Measurements from ENCODE around the gene ADCY3.

The ADCY3 gene

DNA sequence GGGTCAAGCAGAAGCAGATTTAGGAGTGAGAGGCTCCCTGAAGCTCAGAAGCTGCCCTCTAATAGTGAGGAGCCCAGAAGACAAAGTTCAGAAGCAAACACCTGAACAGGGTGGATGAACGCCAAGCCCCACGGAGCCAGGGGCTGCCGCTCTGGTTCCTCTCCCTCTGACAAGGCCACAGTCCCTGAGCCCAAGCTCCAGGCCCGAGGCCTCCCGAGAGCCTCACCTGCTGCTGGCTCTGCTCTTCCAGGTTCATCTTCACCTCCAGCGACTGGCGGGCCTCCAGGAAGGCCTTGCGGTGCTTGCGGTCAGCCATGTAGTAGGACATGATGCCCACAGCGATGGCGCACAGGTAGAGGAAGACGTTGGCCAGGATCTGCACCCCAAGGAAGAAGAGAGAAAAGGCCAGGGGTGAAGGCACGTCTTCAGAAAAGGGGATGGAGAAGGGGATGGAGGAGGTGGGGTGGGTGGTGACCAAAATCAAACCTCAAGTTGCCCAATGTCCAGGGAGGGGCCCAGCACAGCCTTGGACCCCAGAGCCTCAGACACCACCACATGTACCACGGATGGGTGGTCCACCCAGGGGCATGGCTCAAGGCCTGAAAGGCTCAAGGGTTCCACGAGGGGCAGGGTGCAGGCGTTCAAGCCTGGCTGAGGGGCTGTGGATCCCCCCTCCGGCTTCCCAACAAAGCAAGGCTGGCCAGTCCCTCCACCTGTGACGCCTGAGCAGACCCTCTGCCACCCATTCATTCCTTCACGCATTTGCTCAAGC, 47.5 kb downstream of the ADCY3 start:
- no peak for DNase-seq

DNA sequence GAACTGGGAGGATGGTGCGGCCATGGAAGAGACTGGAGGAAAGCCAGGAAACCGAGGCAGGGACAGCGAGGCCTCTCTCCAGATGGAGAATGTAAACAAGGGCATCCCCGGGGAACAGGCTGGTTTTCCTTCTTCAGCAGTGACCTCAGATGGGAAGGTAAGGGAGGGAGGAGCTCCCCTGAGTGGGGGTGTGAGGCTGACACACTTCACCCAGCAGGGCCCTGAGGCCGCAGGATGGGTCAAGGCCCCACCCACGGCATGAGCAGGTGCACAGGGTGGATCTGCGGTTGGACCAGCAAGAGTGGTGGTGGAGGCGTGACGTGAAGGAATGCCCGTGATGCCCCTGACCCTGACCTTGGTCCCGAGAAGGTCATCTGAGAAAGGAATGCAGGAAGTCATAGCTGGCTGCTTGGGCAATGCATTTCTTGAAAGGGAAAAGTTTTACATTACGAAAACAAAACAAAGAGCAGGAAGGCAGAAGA, 48.1 kb downstream of the ADCY3 start:
- no peak for DNase-seq

DNA sequence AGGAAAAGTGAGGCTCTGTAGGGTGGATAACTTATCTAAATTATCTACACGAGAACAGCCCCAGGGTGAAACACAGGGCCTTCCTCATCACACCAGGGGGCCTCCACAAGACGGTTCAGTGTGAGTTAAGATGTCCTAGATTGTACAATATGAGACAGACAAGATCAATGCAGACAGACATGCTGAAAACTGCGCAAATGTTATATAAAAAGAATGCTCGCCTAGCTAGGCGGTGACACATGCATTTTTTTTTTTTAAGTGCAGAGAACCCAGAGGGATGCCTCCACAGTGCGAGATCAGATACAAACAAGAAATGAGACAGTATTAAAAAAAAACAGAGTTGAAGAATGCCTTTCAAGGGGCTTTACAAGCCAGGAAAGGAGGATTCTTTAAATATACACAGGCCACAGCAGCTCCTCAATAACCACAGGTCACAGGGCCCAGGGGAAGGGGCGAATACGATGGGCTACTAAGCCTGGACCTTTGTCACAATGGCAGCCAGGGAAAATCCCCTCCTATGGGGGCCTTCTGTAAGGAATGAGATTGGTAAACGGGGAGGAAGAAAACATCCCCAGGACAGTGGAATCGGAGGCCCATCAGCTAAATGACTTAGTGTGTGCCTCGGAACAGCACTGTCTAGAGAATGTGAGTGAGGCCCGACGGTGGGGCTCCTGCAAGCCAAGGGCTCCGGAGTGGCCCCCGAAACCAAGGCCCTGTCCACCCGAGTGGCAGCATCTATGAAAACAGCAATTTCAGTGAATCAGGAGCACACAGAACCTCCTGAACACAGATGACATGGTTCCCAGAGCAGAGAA, 48.9 kb downstream of the ADCY3 start:
- no peak for DNase-seq

GRCh38 chr2:24870440-24870839, 49.6 kb downstream of the ADCY3 start:
- DNase-seq: no peak

GRCh38 chr2:24866946-24867345, 53.1 kb downstream of the ADCY3 start:
- DNase-seq: no peak

DNA sequence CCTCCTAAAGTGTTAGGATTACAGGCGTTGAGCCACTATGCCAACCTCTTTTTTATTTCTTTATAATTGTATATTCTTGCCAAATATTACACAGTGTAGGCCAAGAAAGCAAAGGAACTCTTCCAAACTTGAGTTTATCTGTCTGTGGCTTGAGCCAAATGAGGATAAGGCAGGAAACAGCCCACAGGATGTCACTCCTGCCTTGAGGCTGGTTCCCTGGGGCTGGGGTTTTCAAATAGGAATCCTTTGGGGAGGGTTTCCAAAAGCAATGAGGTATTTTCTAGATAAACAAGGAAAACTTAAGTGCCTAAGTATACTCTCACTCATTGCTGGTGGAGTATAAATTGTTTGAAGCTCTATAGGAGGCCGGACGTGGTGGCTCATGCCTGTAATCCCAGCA, 56.4 kb downstream of the ADCY3 start:
- DNase-seq: no peak

- no peak for DNase-seq
Observed at GRCh38 chr2:24861500-24861899, 58.5 kb downstream of the ADCY3 start.

GRCh38 chr2:24860631-24861030, 59.4 kb downstream of the ADCY3 start:
- DNase-seq: no peak

- DNase-seq: no peak
Observed at GRCh38 chr2:24859968-24860600, 60.0 kb downstream of the ADCY3 start.

DNA sequence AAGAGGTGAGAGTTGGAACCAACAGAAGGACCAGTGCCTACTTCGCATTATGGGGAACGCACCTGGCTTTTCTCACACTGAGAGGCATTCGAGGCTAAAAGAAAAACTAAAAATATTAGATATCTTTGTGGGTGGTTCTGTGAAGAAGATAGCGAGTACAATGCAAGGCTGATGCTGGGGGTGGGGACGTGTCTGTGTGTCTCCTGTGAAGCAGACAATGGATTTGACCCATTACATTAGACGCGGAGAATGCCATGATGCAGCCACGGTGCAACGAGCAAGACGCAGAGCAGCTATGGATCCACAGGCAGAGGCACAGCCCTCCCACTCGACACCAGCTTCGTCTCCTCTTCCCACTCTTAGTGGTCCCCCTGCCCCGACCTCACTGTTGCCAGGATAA, 61.0 kb downstream of the ADCY3 start:
- no peak for DNase-seq

DNA sequence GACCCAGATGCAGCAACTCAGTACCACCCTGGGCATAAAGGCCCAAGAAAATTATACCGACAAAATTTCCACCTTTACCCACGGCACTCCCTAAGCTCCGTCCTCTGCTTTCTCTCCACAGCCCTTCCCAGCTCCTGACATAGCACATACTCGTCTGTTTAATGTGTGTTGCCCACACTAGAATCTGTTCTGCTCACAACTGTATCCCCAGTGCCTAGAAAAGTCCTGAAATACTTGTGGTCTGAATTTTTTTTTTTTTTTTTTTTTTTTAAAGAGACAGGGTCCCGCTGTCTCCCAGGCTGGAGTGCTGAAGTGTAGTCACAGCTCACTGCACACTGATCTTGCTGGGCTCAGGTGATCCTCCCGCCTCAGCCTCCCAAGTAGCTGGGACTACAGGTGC, 62.3 kb downstream of the ADCY3 start:
- DNase-seq: no peak

DNA sequence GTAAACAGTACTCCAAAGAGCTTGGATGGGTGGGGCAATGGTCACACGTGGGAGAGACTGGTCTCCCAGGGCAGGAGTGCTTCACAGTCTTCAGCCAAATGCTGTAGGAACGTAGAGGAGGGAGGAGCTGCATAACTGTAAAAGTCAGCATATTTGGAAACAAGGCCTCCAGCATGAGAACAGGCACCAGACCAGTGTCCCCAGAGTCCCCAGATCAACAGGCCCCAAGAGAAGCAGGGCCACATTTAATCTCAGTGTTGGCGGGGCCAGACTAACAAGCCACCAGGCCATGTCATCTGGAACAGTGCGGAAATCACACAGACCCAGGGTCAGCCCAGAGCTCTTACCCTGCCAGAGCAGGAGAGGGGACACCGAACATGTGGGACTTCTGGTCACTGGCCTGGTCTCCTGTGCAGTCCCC, 63.2 kb downstream of the ADCY3 start:
- no peak for DNase-seq

DNA sequence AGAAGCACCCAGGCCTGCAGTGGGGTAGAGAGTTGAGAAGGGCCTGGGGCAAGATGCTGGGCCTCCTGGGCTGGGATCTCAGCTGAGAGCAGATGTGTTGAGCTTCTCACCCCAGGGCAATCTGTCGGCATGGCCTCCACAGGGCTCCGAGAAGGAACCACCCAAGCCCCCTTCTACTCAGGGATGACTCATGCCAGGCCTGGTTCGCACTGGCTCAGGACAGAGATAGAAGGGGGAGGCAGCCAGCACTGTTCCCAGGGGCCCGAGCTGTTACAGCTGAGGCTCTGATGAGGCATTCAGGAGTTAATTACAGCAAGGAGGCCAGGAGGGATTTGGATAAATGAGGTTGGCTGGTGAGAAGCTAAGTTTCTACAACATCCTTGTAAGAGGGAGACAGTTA, 64.3 kb downstream of the ADCY3 start:
- no peak for DNase-seq

- no peak for DNase-seq
Observed at GRCh38 chr2:24855022-24855622, 64.9 kb downstream of the ADCY3 start.

DNA sequence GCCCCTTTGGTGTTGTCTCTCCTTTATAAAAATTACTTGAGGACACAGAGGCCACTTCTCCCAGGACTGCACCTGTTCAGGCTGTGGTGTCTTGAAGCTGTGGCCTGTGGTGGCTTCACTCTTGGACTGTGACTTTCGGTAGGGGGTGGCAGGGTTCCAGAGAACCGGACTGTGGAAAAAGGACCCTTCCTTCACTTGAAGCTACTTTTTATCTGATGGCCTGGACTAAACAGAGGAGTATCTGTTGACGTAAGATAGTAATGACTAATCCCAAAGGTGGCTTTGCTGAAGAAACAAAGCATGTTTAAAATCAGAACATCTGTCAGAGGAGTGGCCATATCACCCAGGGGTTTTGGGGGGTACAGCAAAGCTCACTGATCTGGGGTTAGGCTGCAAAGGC, 66.0 kb downstream of the ADCY3 start:
- DNase-seq: no peak

- DNase-seq: no peak
Observed at GRCh38 chr2:24853046-24853445, 67.0 kb downstream of the ADCY3 start.

GRCh38 chr2:24852431-24853020, 67.5 kb downstream of the ADCY3 start:
- no peak for DNase-seq

DNA sequence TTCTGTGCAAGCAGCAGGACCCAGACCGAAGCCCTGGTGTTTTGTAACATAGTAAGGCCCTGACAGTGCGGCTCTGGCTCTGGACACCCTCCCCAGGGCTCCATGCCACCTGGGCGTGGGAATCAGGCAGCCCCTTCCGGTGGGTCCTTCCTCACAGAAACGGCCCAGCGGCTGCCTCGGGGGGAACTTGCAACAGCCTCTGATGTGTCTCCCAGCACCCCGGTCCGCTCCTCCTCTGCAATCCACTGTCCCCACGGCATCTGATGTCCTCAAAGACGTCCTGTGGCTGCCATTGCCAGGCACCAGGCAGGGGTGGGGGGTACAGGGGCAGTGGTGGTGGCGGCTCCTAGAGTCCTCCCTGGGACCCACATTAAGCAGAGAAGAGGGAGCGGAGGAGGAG, 68.0 kb downstream of the ADCY3 start:
- no peak for DNase-seq

- DNase-seq: no peak
Observed at GRCh38 chr2:24850944-24851343, 69.1 kb downstream of the ADCY3 start.

- no peak for DNase-seq
Observed at GRCh38 chr2:24845691-24846090, 74.3 kb downstream of the ADCY3 start.

GRCh38 chr2:24844023-24844685, 75.9 kb downstream of the ADCY3 start:
- no peak for DNase-seq

DNA sequence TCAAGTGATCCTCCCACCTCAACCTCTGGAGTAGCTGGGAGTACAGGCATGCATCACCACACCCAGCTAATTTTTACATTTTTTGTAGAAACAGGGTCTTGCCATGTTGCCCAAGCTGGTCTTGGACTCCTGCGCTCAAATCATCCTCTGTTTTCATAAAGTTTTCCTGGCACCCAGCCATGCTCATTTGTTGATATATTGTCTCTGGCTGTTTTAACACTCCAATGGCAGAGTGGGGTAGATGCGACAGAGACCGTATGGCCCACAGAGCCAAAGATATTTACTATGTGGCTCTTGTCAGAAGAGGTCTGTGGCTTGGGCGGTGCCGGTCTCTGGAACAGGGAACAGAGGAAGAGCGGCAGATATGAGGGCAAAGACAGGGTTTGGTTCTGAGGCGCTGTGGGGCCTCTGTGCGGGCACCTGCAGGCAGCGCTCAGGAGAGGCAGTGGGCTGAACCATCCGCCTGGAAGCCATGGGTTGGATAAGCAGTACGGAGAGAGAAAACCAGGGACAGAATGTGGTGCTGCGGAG, 76.6 kb downstream of the ADCY3 start:
- no peak for DNase-seq
